IMR-90 (cell line): ENCODE results near the gene TCF25. TPM values are rescaled to one million over a fixed set of nuclear protein-coding genes. Genes with fewer than 3 reads are reported as not detected.
A peak's percentile ranks its signal among the peaks of the same experiment; 100 is the strongest.

Experiments
- ATAC-seq: fragments of 200-7000 bp; cut with Tn5 transposase; 2 replicates; pipeline ENCODE4 v1.9.1; 2020; ENCODE audit warnings: low read depth, mild to moderate bottlenecking, moderate library complexity
- BruUV-seq: library from RNA; stranded (reverse); fragments of 400-500 nt; replicated peaks from 2 replicates; lab custom pipeline; 2021; lab: Mats Ljungman, UMichigan
- CTCF ChIA-PET: fragments of 300-600 bp; formaldehyde crosslinking; extraction: SDS; loops from one replicate; lab custom pipeline; 2021; ENCODE audit warnings: antibody characterized with exemption; lab: Yijun Ruan, JAX
- POLR2A ChIA-PET: fragments of 300-600 bp; sonication (Branson Sonifier 250); formaldehyde crosslinking; loops from one replicate; lab custom pipeline; 2022; ENCODE audit warnings: antibody characterized with exemption; ENCODE audit not compliant: unreplicated experiment; lab: Charles Lee
- DNase-seq: peaks from one replicate; pipeline ENCODE4 v3.0.0; 2013
- H2AFZ ChIP-seq: replicated peaks from 2 replicates; pipeline ENCODE3; 2013; ENCODE audit warnings: low read length, mild to moderate bottlenecking; ENCODE audit not compliant: poor library complexity
- H2AK5ac ChIP-seq: 2 replicates; pipeline ENCODE4 v1.6.1; 2013; ENCODE audit warnings: low read depth, low read length, inconsistent platforms
- H2AK9ac ChIP-seq: replicated peaks from 2 replicates; pipeline ENCODE3; 2013; ENCODE audit warnings: mild to moderate bottlenecking, low read depth, low read length, moderate library complexity; ENCODE audit not compliant: poor library complexity
- H2BK120ac ChIP-seq: 2 replicates; pipeline ENCODE4 v1.6.1; 2013; ENCODE audit warnings: low read depth, low read length, inconsistent platforms
- H2BK15ac ChIP-seq: 3 replicates; pipeline ENCODE4 v1.6.1; 2013; ENCODE audit warnings: low read depth, low read length, inconsistent platforms
- H2BK20ac ChIP-seq: 2 replicates; pipeline ENCODE4 v1.6.1; 2013; ENCODE audit warnings: low read depth, mild to moderate bottlenecking, inconsistent platforms, low read length, moderate library complexity
- H2BK5ac ChIP-seq: 2 replicates; pipeline ENCODE4 v1.6.1; 2013; ENCODE audit warnings: mild to moderate bottlenecking, low read depth, low read length, inconsistent platforms; ENCODE audit not compliant: poor library complexity, severe bottlenecking
- H3K14ac ChIP-seq: replicated peaks from 2 replicates; pipeline ENCODE4 v1.6.1; 2013; ENCODE audit warnings: low read depth, low read length, inconsistent platforms
- H3K18ac ChIP-seq: 2 replicates; pipeline ENCODE4 v1.6.1; 2013; ENCODE audit warnings: low read depth, low read length, control low read depth
- H3K23ac ChIP-seq: 2 replicates; pipeline ENCODE4 v1.6.1; 2013; ENCODE audit warnings: low read depth, low read length, inconsistent platforms
- H3K27ac ChIP-seq: 2 replicates; pipeline ENCODE4 v1.5.1; 2013; ENCODE audit warnings: mild to moderate bottlenecking, control low read depth, low read length; ENCODE audit not compliant: insufficient read depth
- H3K27me3 ChIP-seq: 2 replicates; pipeline ENCODE4 v1.6.1; 2013; ENCODE audit warnings: low read length; ENCODE audit not compliant: control insufficient read depth, insufficient read depth
- H3K36me3 ChIP-seq: 2 replicates; pipeline ENCODE4 v1.6.1; 2013; ENCODE audit warnings: low read length, mixed read lengths; ENCODE audit not compliant: control insufficient read depth, insufficient read depth
- H3K4ac ChIP-seq: 2 replicates; pipeline ENCODE4 v1.6.1; 2013; ENCODE audit warnings: low read depth, low read length, inconsistent platforms
- H3K4me1 ChIP-seq: 2 replicates; pipeline ENCODE4 v1.6.1; 2013; ENCODE audit warnings: low read length, mixed read lengths; ENCODE audit not compliant: control insufficient read depth, insufficient read depth
- H3K4me2 ChIP-seq: 2 replicates; pipeline ENCODE4 v1.6.1; 2013; ENCODE audit warnings: low read depth, mild to moderate bottlenecking, control low read depth, low read length, moderate library complexity
- H3K4me3 ChIP-seq: 2 replicates; pipeline ENCODE4 v1.5.1; 2013; ENCODE audit warnings: low read depth, mild to moderate bottlenecking, control low read depth, low read length, moderate library complexity; ENCODE audit not compliant: insufficient read depth
- H3K56ac ChIP-seq: 2 replicates; pipeline ENCODE4 v1.6.1; 2013; ENCODE audit warnings: low read length, inconsistent platforms; ENCODE audit not compliant: insufficient read depth; ENCODE audit errors: extremely low read depth
- H3K79me1 ChIP-seq, 2 experiments: 2 replicates each; pipeline ENCODE4 v1.6.1; 2013; ENCODE audit warnings: low read length in 2 of 2, inconsistent platforms in 1 of 2, low read depth in 1 of 2
- H3K9ac ChIP-seq: 2 replicates; pipeline ENCODE4 v1.6.1; 2013; ENCODE audit warnings: low read depth, low read length, control low read depth
- H3K9me1 ChIP-seq: 2 replicates; pipeline ENCODE4 v1.6.1; 2013; ENCODE audit warnings: low read length, inconsistent platforms; ENCODE audit not compliant: insufficient read depth
- H3K9me3 ChIP-seq: 2 replicates; pipeline ENCODE4 v1.6.1; 2013; ENCODE audit warnings: low read length; ENCODE audit not compliant: control insufficient read depth, insufficient read depth
- H4K20me1 ChIP-seq: 2 replicates; pipeline ENCODE4 v1.6.1; 2013; ENCODE audit warnings: low read length, inconsistent platforms; ENCODE audit not compliant: insufficient read depth
- H4K5ac ChIP-seq: 2 replicates; pipeline ENCODE4 v1.6.1; 2013; ENCODE audit warnings: mild to moderate bottlenecking, low read depth, low read length, control low read depth
- H4K8ac ChIP-seq, 2 experiments: 2 replicates each; pipeline ENCODE4 v1.6.1; 2013; ENCODE audit warnings: low read depth in 2 of 2, low read length in 2 of 2, control low read depth in 1 of 2, inconsistent platforms in 1 of 2
- H4K91ac ChIP-seq: 2 replicates; pipeline ENCODE4 v1.6.1; 2013; ENCODE audit warnings: low read depth, low read length, inconsistent platforms; ENCODE audit not compliant: insufficient read depth
- CHD1 ChIP-seq: IDR thresholded peaks from 2 replicates; pipeline ENCODE4 v1.6.1; 2012; ENCODE audit warnings: low read depth, low read length, improper control_type of control experiment
- FOS ChIP-seq: fragments of 150-350 bp; IDR thresholded peaks from 2 replicates; pipeline ENCODE4 v1.6.1; 2016; ENCODE audit warnings: low read depth, low read length
- MAZ ChIP-seq: IDR thresholded peaks from 2 replicates; pipeline ENCODE4 v1.6.1; 2012; ENCODE audit warnings: low read depth, mild to moderate bottlenecking, low read length, improper control_type of control experiment, moderate library complexity, borderline replicate concordance
- NFE2L2 ChIP-seq: fragments of 150-350 bp; IDR thresholded peaks from 2 replicates; pipeline ENCODE4 v1.6.1; 2016; ENCODE audit warnings: low read depth, mild to moderate bottlenecking, low read length
- RAD21 ChIP-seq: IDR thresholded peaks from 2 replicates; pipeline ENCODE4 v1.6.1; 2012; ENCODE audit warnings: low read length, improper control_type of control experiment
- SMC3 ChIP-seq: fragments of 150-350 bp; IDR thresholded peaks from 2 replicates; pipeline ENCODE4 v1.6.1; 2016; ENCODE audit warnings: low read depth, mild to moderate bottlenecking, antibody characterized with exemption, low read length, moderate library complexity
- USF2 ChIP-seq: fragments of 150-350 bp; IDR thresholded peaks from 2 replicates; pipeline ENCODE4 v1.6.1; 2017; ENCODE audit warnings: mild to moderate bottlenecking, antibody characterized with exemption, low read length, low read depth
- WGBS, 2 experiments: methylation state at CpG; one replicate each; pipeline versions ENCODE4 v1.1.5 to v1.1.7; 2013; ENCODE audit warnings: missing lambda C conversion rate in 2 of 2; ENCODE audit not compliant: insufficient read length in 1 of 2; ENCODE audit errors: extremely low coverage in 2 of 2; 5-methylcytosine and 5-hydroxymethylcytosine counted together
- dilution Hi-C: fragments of 300-500 bp; cut with HindIII; formaldehyde crosslinking; loops from one replicate; pipeline ENCODE4 v1.14.3; 2018; ENCODE audit warnings: low sequenced_read_pairs; ENCODE audit not compliant: unreplicated experiment
- in situ Hi-C: fragments of 300-500 bp; cut with MboI; formaldehyde crosslinking; loops from 3 replicates; pipeline ENCODE4 v1.14.3; 2019; ENCODE audit warnings: low sequenced_read_pairs, inconsistent platforms, mixed read lengths
- intact Hi-C: fragments of 100-400 bp; cut with micrococcal nuclease; formaldehyde crosslinking; loops from 2 replicates; pipeline ENCODE4 v1.10.0; 2022
- polyA plus RNA-seq, 3 experiments: library from polyadenylated mRNA; depleted of rRNA; stranded (reverse); fragments of >200 nt; gene quantifications; 2 replicates each; pipeline ENCODE4 v1.2.3, GENCODE V29; 2012; ENCODE audit warnings: low replicate concordance in 1 of 3
- total RNA-seq: library from RNA; depleted of rRNA; stranded (reverse); fragments of >200 nt; gene quantifications from 2 replicates; pipeline ENCODE4 v1.2.3, GENCODE V29; 2012
- TF ChIP-seq, protein P1 (sequence below): fragments of 150-350 bp; IDR thresholded peaks from 2 replicates; pipeline ENCODE4 v1.6.1; 2016; ENCODE audit warnings: low read depth, mild to moderate bottlenecking, low read length, moderate library complexity, borderline replicate concordance

Gene TCF25
- total and polyA plus RNA-seq, 2 of the 4 experiments (the other 2 are of a cell fraction): 127 to 184 TPM

- in situ Hi-C loops: no loop called here
- H3K36me3 ChIP-seq: peaks cover 74% of the 10 kb centered on the region
- H3K9ac ChIP-seq: no peak overlapping the region
- DNase-seq (no peak), ATAC-seq (no peak)
- ChIA-PET CTCF (no interaction called here), POLR2A (no interaction called here)
- BruUV-seq: no TSS peak
- no peak overlapping the region for H2BK15ac ChIP-seq
- no peak overlapping the region for H2BK120ac ChIP-seq
- H3K27ac ChIP-seq: no peak overlapping the region
- no peak overlapping the region for H3K18ac ChIP-seq
- no peak overlapping the region for H2BK5ac ChIP-seq
- H3K56ac ChIP-seq: no peak overlapping the region
- H3K14ac ChIP-seq: no peak overlapping the region
- no peak overlapping the region for H3K4me3 ChIP-seq
- H3K9me1 ChIP-seq: peaks cover 4% of the 10 kb centered on the region
- peak overlapping the region; percentile 63 for H2AFZ ChIP-seq
- H3K27me3 ChIP-seq: no peaks in the 10 kb centered on the region
- H3K9me3 ChIP-seq: no peaks in the 10 kb centered on the region
- no peak overlapping the region for H2AK5ac ChIP-seq
- H2BK20ac ChIP-seq: no peak overlapping the region
- 97% methylated on average over 14 of the region's 26 CpGs; no CpG with 5 or more reads in 1 of the 2 experiments for WGBS, 2 experiments
- peaks cover 43% of the 10 kb centered on the region for H4K20me1 ChIP-seq
- dilution Hi-C loops: no loop called here
- H3K23ac ChIP-seq: no peak overlapping the region
- H3K4me2 ChIP-seq: no peak overlapping the region
- peaks cover 8 to 59% of the 10 kb centered on the region in 2 experiments for H3K79me1 ChIP-seq
- no peaks in the 10 kb centered on the region for H3K4me1 ChIP-seq
- H4K8ac ChIP-seq: no peak overlapping the region
- no peak overlapping the region for H3K4ac ChIP-seq
- TF ChIP-seq, protein P1, sequence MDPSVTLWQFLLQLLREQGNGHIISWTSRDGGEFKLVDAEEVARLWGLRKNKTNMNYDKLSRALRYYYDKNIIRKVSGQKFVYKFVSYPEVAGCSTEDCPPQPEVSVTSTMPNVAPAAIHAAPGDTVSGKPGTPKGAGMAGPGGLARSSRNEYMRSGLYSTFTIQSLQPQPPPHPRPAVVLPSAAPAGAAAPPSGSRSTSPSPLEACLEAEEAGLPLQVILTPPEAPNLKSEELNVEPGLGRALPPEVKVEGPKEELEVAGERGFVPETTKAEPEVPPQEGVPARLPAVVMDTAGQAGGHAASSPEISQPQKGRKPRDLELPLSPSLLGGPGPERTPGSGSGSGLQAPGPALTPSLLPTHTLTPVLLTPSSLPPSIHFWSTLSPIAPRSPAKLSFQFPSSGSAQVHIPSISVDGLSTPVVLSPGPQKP: no peak
- TF ChIP-seq NFE2L2 (no peak), SMC3 (no peak), USF2 (no peak), MAZ (no peak), CHD1 (no peak), FOS (no peak), RAD21 (no peak)
- intact Hi-C loops: no loop called here
- H4K5ac ChIP-seq: no peak overlapping the region
- H2AK9ac ChIP-seq: no peak overlapping the region
- H4K91ac ChIP-seq: no peak overlapping the region
Measured at GRCh38 chr16:89895482-89896250, 22.3 kb downstream of the TCF25 start.
